Muscle of leg (tissue), 11 donors: ENCODE measurements around the gene THSD4. TPM values are rescaled to one million over a fixed set of nuclear protein-coding genes. Genes with fewer than 3 reads are reported as not detected.

Experiments used
- DNase-seq: peaks from one replicate; pipeline ENCODE4 v3.0.0; 2013
- H3K27ac ChIP-seq: one replicate; pipeline ENCODE4 v1.5.1; 2013; ENCODE audit warnings: mild to moderate bottlenecking, low read length, control low read depth
- H3K27me3 ChIP-seq: one replicate; pipeline ENCODE4 v1.6.1; 2013; ENCODE audit warnings: low read length; ENCODE audit not compliant: control insufficient read depth, insufficient read depth
- H3K36me3 ChIP-seq: one replicate; pipeline ENCODE4 v1.6.1; 2013; ENCODE audit warnings: low read length; ENCODE audit not compliant: control insufficient read depth, insufficient read depth
- H3K4me1 ChIP-seq: one replicate; pipeline ENCODE4 v1.6.1; 2013; ENCODE audit warnings: low read length; ENCODE audit not compliant: control insufficient read depth, insufficient read depth
- H3K4me3 ChIP-seq: one replicate; pipeline ENCODE4 v1.5.1; 2013; ENCODE audit warnings: low read length, control low read depth
- H3K9me3 ChIP-seq: replicated peaks from 2 replicates; pipeline ENCODE4 v1.6.1; 2013; ENCODE audit warnings: low read depth, low read length; ENCODE audit not compliant: control insufficient read depth
- WGBS: methylation state at CpG from one replicate; pipeline ENCODE4 v1.1.5; 2013; ENCODE audit warnings: missing lambda C conversion rate; ENCODE audit not compliant: insufficient coverage; 5-methylcytosine and 5-hydroxymethylcytosine counted together
- polyA plus RNA-seq, 8 donors: library from polyadenylated mRNA; unstranded; fragments of 120-200 nt; gene quantifications; one replicate each; pipeline versions ENCODE4 v1.2.1 to v1.2.3, GENCODE V29; 2013; ENCODE audit warnings: inconsistent platforms in 1 of 8, low replicate concordance in 1 of 8; ENCODE audit not compliant: insufficient read length in 8 of 8, insufficient read depth in 1 of 8
- total RNA-seq: library from RNA; stranded (reverse); fragments of 120-200 nt; gene quantifications from one replicate; pipeline ENCODE4 v1.2.4, GENCODE V29; 2013

Gene THSD4
- total and polyA plus RNA-seq, 9 donors: 17.6 to 33.8 (median 25.5) TPM

- H3K36me3 ChIP-seq: no peaks in the 10 kb centered on the region
- peaks cover 12% of the 10 kb centered on the region for H3K9me3 ChIP-seq
- H3K27me3 ChIP-seq: no peaks in the 10 kb centered on the region
- H3K4me1 ChIP-seq: no peaks in the 10 kb centered on the region
- no peak overlapping the region for H3K4me3 ChIP-seq
- DNase-seq: no peak
- no peak overlapping the region for H3K27ac ChIP-seq
Observed at GRCh38 chr15:71588746-71589145, 473.5 kb downstream of the THSD4 start.

- no peaks in the 10 kb centered on the region for H3K27me3 ChIP-seq
- WGBS: no CpG with 5 or more reads among the region's 3 CpGs
- H3K4me1 ChIP-seq: no peaks in the 10 kb centered on the region
- no peak overlapping the region for H3K4me3 ChIP-seq
- H3K36me3 ChIP-seq: no peaks in the 10 kb centered on the region
- DNase-seq: no peak
- H3K9me3 ChIP-seq: peaks cover 4% of the 10 kb centered on the region
- no peak overlapping the region for H3K27ac ChIP-seq
Observed at GRCh38 chr15:71591057-71591456, 475.8 kb downstream of the THSD4 start.

- 94% methylated on average over 2 of the region's 6 CpGs for WGBS
- H3K36me3 ChIP-seq: no peaks in the 10 kb centered on the region
- H3K27ac ChIP-seq: no peak overlapping the region
- H3K27me3 ChIP-seq: no peaks in the 10 kb centered on the region
- H3K9me3 ChIP-seq: no peaks in the 10 kb centered on the region
- peaks cover 3% of the 10 kb centered on the region for H3K4me1 ChIP-seq
- H3K4me3 ChIP-seq: no peak overlapping the region
- DNase-seq: no peak
Observed at GRCh38 chr15:71592203-71592602, 476.9 kb downstream of the THSD4 start.

- no peak for DNase-seq
- no peaks in the 10 kb centered on the region for H3K36me3 ChIP-seq
- H3K27me3 ChIP-seq: no peaks in the 10 kb centered on the region
- 100% methylated on average over 1 of the region's 6 CpGs for WGBS
- no peaks in the 10 kb centered on the region for H3K9me3 ChIP-seq
- no peak overlapping the region for H3K4me3 ChIP-seq
- peaks cover 16% of the 10 kb centered on the region for H3K4me1 ChIP-seq
- H3K27ac ChIP-seq: no peak overlapping the region
Observed at GRCh38 chr15:71595846-71596553, 480.7 kb downstream of the THSD4 start.

GRCh38 chr15:71596672-71597071 is 481.4 kb downstream of the THSD4 start:
- Histone ChIP-seq H3K4me3 (no peak overlapping the region), H3K9me3 (no peaks in the 10 kb centered on the region), H3K27me3 (no peaks in the 10 kb centered on the region), H3K4me1 (peaks cover 16% of the 10 kb centered on the region), H3K36me3 (no peaks in the 10 kb centered on the region), H3K27ac (no peak overlapping the region)
- 19% methylated on average over 3 of the region's 4 CpGs for WGBS
- peak; percentile 78 for DNase-seq

- H3K27me3 ChIP-seq: no peaks in the 10 kb centered on the region
- no CpG with 5 or more reads among the region's 3 CpGs for WGBS
- peaks cover 16% of the 10 kb centered on the region for H3K4me1 ChIP-seq
Observed at GRCh38 chr15:71597126-71597525, 481.9 kb downstream of the THSD4 start.

GRCh38 chr15:71597637-71598036 is 482.4 kb downstream of the THSD4 start:
- WGBS: 89% methylated on average over 6 of the region's 8 CpGs
- Histone ChIP-seq H3K4me1 (peaks cover 16% of the 10 kb centered on the region), H3K36me3 (no peaks in the 10 kb centered on the region), H3K27ac (no peak overlapping the region), H3K27me3 (no peaks in the 10 kb centered on the region), H3K4me3 (no peak overlapping the region), H3K9me3 (no peaks in the 10 kb centered on the region)
- DNase-seq: no peak

More at GRCh38 chr15:71597126-71597525, 481.9 kb downstream of the THSD4 start:
- no peak overlapping the region for H3K27ac ChIP-seq
- no peaks in the 10 kb centered on the region for H3K9me3 ChIP-seq
- H3K4me3 ChIP-seq: no peak overlapping the region
- H3K36me3 ChIP-seq: no peaks in the 10 kb centered on the region
- DNase-seq: no peak

- Histone ChIP-seq H3K36me3 (no peaks in the 10 kb centered on the region), H3K9me3 (no peaks in the 10 kb centered on the region), H3K4me1 (peaks cover 16% of the 10 kb centered on the region), H3K27me3 (no peaks in the 10 kb centered on the region), H3K27ac (no peak overlapping the region), H3K4me3 (no peak overlapping the region)
- WGBS: 81% methylated on average over 4 of the region's 6 CpGs
- no peak for DNase-seq
Observed at GRCh38 chr15:71598741-71599140, 483.5 kb downstream of the THSD4 start.

GRCh38 chr15:71599418-71600151 is 484.3 kb downstream of the THSD4 start:
- DNase-seq: peak; percentile 53
- 43% methylated on average over 2 of the region's 9 CpGs for WGBS
- Histone ChIP-seq H3K36me3 (no peaks in the 10 kb centered on the region), H3K9me3 (peaks cover 2% of the 10 kb centered on the region), H3K27me3 (no peaks in the 10 kb centered on the region), H3K27ac (peak overlapping the region; percentile 40), H3K4me1 (peaks cover 16% of the 10 kb centered on the region), H3K4me3 (no peak overlapping the region)

- WGBS: no CpG with 5 or more reads among the region's 1 CpG
- Histone ChIP-seq H3K36me3 (no peaks in the 10 kb centered on the region), H3K27me3 (no peaks in the 10 kb centered on the region), H3K4me1 (peaks cover 16% of the 10 kb centered on the region), H3K27ac (no peak overlapping the region), H3K9me3 (peaks cover 6% of the 10 kb centered on the region), H3K4me3 (no peak overlapping the region)
- DNase-seq: no peak
Observed at GRCh38 chr15:71600237-71600636, 485.0 kb downstream of the THSD4 start.
